HT1080 (cell line): ENCODE data around the gene IFI30. TPM values are rescaled to one million over a fixed set of nuclear protein-coding genes. Genes with fewer than 3 reads are reported as not detected.
"Not testable (repeated sequence)": the region's sequence is repeated elsewhere in the genome, so short reads cannot be mapped to it uniquely, and the experiment has no call there.

Source experiments
- DNase-seq: peaks from one replicate; pipeline ENCODE4 v3.0.0-alpha.2; 2015; ENCODE audit warnings: low read depth
- total RNA-seq: library from RNA; depleted of rRNA; stranded (reverse); fragments of >200 nt; shearing (Covaris generic); gene quantifications from 2 replicates; pipeline ENCODE4 v1.2.3, GENCODE V29; 2014

The IFI30 gene
- total RNA-seq, 1 experiment from 2014 or later = 1.5 TPM

DNA sequence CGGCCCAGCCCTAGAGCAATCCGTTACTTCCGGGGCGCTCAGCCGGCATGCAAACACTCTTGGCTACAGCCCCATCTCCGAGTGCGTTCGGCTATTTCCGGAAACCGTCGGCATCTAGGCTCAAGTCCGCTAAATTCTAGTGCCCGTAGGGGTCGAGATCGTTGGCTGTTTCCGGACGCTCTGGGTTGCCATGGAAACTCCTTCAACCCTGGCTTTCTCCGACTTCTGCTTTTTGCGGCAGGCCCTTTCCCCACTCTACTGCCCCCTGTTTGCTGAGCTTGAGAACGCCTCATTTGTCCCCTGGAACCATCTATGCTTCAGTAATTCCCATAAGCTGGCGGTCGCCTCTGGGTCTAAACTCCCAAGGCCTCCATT lies 21.2 kb upstream of the IFI30 start:
- DNase-seq = peak; percentile 97

DNA sequence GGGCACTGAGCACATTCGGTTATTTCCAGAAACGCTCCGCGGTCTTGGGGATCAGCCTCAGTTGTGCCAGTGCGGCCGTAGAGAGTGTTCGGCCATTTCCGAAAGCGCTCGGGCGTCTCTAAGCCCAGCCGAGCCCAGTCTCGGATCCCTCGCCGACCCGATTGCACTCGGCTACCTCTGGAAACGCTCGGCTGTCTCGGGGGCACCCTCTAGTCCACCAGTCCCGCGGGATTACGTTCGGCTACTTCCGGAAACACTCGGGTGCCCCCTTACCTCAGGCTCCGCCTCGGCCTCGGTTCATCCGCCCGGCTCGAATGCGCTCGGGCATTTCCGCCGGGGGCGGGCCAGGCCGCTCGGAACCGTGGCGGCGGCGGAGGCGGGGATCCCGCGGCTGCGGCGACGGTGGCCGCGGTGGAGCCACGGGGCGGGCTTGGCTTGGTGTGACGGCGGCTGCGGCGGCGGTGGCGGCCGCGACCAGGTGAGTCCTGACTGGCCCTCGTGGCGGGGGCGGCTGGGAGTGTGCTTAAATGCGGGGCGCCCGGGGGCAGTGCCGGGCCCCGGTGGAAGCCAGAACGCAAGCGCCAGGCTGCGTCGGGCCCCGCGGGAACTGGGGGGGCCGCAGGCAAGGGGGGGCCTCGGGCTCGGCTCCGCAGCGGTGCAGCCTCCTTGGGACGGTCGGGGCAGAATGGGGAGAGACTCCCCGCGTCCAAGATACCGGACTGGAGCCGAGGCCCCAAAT lies 20.6 kb upstream of the IFI30 start, which contains the start of gene PIK3R2:
Gene PIK3R2, plus strand, starts transcription at position 347 of the 739 bp plus-strand sequence. CDS start 2,717 bp downstream, outside the sequence.
- DNase-seq = peak; percentile 97

DNA sequence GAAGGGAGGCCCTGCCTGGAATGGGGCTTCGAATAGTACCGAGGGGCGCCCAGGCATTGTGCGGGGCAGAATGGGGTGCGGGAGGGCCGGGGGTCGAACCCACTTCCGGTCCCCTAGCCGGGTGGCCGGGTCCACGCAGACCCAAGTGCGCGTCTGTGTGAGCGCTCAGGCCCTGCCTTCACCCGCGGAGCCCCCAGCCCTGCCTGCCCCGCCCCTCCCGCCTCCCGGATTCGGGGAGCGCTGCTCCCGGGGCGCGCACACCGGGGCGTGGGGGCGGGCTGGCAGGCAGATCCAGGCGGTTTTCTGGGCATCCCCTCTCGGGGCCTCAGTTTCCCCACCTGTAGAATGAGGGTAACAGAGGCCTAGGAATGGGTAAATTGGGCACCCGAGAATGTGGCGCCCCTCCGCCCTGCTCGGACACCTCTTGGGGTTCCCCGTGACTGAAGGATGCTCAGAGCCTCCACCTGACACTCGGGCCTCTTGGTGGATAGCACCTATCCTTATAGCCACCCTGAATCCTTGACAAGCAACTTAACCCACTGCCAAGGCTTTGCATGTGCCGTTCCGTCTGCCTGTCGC lies 20.0 kb upstream of the IFI30 start:
- DNase-seq = no peak

DNA sequence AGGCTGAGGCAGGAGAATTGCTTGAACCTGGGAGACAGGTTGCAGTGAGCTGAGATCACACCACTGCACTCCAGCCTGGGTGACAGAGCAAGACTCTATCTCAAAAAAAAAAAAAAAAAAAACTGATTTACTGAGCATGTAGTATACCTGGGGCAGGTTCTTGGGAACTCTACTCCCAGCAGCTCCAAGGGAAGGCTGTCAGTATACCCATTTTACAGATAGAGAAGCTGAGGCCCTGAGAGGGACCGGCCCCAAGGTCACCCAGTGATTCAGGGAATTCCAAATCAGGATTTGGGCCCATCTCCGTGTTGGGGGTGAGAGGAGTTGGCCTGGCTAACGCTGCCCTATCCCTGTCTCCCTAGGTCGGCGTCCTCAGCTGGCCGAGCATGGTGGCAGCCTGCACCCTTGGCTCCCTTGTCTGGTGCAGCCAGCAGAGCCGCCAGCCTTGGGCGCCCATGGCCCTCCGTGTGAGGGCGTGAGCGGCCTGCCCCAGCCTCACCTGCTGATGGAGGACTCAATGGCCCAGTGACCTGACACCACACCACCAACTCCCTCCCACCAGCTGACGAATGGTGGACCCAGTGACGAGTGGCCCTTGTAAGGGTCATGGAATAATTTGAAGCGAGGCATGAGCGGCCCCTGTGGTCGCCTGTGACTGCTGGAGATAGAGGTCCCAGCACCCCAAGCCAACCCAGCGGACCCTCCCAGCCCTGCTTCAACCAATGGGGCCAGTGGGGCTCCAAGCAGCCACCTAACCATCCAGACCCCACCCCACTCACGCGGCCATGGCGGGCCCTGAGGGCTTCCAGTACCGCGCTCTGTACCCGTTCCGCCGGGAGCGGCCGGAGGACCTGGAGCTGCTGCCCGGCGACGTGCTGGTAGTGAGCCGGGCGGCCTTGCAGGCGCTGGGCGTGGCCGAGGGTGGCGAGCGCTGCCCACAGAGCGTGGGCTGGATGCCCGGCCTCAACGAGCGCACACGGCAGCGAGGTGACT lies 18.2 kb upstream of the IFI30 start:
- no peak for DNase-seq

DNA sequence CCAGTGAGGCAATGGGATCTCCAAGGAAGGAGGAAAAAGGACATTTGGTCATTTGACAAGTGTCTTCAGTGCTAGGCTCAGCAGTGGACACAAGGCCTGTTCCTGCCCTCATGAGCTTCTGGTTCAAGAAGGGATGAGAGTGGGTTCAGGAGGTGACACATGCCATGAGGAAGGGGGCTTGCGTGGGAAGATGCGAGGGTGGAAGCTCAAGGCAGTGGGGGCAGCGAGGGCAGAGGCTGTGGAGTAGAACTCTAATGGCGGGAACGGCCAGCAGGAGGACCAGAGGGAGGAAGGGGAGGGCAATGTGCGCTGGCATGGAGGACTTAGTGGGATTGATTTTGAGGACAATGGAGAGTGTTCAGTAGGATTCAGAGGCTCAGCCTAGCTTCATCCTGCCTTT lies 17.3 kb upstream of the IFI30 start:
- DNase-seq = no peak

DNA sequence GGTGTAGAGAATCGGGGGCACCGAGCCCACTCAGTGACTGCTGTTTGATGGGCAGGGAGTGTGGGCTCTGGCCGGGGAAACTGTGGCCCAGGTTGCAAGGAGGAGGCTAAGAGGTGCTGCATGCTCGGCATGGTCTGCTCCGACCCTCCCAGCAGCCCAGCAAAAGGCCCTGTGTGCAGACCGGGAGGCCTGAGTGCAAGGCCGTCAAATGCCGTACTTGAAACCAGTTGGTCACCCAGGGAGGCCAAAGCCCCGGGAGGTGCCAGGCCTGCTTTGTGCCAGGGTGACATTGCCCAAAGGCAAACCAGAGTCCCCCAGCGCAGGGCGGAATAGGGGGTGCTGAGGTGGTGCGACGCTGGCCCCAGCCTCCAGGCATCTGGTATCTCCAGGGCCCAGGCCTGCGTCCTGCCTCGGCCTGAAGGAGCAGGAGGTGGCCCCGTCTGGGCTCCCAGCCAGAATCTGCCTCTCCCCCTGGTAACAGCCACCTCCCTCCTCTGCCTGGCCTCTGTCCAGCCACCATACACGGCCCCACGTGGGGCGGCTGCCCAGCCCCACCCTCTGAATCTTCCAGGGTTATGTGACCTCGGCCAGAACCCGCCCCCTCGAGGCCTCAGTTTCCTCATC lies 16.7 kb upstream of the IFI30 start:
- peak; percentile 36 for DNase-seq

DNA sequence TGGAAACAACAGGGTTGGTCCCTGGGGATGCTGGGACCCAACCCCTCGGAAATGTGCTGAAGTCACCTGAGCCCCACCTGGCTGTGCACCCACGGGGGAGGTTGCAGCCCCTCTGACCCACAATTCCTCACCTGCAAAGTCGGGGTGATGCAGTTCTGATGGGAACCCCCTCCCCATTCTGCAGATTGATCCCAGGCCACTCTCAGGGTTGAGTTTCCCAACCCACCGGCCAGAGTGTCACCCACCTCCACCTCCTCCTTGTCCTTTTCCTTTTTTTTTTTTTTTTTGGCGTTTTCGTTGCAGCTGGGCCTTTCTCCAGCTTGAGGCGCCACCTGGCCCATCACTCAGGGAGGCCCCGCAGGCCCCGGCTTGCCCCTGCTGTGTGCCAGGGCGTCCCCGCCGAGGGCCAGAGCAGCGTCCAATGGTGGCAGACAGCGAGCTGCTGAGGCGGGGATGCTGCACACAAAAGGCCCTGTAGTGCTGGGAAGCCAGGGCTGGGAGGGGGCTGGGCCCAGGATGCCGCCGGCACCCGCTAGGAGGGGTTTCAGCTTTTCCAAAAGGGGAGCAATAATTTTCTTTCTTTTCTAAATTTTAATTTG lies 16.0 kb upstream of the IFI30 start:
- no peak for DNase-seq

DNA sequence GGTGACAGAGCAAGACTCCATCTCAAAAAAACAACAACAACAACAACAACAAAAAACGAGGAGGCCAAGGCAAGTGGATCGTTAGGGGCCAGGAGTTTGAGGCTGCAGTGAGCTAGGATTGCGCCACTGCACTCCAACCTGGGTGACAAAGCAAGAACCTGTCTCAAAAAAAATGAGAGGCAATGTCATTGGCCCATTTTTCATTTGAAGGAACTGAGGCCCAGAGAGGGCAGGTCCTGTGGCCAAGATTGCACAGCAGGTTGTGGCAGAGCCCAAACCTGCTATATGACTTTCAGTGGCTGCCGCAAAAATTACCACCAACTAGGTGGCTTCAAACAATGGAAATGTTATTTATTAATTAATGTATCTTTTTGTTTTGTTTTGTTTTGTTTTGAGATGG lies 15.1 kb upstream of the IFI30 start:
- DNase-seq = no peak

DNA sequence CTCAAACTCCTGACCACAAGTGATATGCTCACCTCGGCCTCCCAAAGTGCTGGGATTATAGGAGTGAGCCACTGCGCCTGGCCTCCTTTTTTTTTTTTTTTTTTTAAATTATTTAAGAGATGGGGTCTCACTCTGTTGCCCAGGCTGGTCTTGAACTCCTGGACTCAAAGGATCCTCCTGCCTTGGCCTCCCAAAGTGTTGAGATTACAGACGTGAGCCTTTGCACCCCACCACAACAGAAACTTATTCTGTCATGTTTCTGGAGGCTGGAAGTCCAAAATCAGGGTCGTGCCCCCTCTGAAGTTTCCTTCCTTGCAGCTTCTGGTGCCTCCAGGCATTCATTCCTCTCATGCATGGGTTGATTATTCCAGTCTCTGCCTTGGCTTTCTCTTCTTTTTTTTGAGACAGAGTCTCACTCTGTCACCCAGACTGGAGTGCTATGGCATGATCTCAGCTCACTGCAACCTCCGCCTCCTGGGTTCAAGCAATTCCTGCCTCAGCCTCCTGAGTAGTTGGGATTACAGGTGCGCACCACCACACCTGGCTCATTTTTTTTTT lies 14.5 kb upstream of the IFI30 start:
- not testable (repeated sequence) for DNase-seq

DNA sequence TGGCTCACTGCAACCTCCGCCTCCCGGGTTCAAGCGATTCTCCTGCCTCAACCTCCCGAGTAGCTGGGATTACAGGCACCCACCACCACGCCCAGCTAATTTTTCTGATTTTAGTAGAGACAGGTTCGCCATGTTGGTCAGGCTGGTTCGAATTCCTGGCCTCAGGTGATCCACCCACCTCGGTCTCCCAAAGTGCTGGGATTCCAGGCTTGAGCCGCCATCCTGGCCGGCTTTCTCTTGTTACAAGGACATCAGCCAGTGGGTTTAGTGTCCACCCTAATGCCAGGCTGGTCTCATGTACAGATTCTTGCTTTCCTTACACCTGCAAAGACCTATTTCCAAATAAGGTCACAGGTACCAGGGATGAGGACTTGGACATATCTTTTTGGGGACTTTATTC lies 13.8 kb upstream of the IFI30 start:
- no peak for DNase-seq

DNA sequence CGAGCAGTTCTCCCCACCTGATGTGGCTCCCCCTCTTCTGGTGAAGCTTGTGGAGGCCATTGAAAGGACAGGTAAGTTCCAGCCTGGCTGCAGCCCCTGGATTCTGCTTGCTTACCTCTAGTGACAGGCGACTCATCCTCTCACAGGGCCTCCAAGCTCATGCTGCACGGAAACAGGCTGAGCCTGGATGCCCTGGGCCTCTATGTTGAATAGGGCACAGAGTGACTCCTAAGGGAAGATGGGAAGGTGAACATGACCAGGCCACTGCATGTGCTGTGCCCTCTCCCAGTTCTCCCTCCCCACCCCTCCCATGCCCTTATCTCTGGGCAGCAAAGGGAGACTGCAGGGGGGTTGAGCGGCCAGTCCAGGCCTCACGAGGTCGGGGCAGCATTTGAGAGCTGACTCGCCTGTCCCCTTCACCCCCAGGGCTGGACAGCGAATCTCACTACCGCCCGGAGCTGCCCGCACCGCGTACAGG lies 13.1 kb upstream of the IFI30 start:
- DNase-seq = no peak

DNA sequence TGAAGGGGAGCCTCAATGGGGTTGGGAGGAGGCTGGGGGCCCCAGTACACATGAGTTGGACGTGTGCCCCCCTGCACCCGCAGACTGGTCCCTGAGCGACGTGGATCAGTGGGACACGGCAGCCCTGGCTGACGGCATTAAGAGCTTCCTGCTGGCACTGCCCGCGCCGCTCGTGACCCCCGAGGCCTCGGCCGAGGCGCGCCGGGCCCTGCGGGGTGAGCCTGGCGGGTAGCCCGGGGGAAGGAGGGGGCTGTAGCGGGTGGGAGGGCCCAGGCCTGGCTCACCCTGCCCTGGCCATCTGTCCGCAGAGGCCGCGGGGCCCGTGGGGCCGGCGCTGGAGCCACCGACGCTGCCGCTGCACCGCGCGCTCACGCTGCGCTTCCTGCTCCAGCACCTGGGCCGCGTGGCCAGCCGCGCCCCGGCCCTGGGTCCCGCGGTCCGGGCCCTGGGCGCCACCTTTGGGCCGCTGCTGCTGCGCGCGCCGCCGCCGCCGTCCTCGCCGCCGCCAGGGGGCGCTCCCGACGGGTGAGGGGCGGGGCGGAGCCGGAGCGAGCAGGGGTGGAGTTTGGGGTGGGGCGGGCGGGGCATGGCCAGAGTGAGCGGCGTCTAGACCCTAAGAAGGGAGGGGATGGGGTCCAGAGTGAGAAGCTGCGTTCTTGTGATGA lies 12.5 kb upstream of the IFI30 start:
- no peak for DNase-seq

DNA sequence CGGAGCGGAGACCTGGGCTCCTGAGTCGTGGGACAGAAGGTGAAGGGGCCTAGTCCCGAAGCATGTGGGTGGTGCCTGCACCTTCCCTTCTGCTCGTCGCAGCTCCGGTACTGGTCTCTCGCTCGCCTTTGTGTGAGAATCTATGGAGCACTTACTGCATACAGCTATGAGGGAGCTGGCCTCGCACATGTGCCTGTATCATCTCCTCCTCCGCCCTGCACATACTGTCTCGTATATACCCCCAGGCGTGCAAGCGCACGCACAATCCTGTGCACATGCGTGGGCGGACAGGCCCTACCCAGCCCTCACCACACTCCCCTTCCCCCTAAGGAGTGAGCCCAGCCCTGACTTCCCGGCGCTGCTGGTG lies 12.0 kb upstream of the IFI30 start:
- DNase-seq = no peak

DNA sequence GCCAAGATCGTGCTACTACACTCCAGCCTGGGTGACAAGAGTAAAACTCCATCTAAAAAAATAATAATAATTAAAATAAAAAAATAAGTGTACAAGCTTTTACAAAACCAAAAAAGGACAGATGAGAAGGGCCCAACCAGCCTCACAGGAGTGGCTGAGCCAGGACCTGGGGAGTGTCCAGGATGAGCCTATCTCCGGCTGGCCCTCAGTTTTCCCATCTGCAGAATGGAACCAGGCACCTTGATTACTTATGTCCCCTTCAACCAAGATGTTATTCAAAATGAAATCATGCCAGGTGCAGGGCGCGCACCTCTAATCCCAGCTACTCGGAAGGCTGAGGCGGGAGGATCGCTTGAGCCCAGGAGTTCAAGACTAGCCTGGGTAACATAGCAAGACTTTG lies 9.5 kb upstream of the IFI30 start:
- no peak for DNase-seq

DNA sequence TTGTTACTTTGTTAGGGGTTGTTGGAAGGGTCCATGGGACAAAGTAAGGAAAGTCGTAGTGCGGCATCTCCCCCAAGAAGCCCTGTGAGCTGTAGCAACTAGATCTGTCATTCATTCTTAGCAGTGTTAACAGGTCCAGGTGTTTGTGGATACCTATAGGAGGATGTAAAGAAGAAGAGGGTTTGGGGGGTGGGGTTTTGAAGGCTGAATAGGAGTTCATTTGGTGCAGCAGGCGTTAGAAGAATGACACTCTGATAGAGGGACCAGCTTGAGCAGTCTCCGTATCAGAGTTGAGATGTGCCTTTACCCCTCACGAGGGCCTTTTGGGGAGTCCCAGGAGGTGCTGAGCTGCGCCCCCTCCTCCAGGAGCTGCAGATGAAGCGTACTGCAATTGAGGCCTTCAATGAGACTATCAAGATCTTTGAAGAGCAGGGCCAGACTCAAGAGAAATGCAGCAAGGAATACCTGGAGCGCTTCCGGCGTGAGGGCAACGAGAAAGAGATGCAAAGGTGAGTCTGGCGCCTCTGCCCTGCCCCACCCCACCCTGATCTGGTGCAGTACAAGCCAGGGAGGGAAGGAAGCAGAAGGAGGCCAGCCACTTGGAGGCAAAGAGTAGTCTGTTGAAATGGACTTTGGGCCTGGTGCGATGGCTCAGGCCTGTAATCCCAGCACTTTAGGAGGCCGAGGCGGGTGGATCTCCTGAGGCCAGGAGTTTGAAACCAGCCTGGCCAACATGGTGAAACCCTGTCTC lies 7.6 kb upstream of the IFI30 start:
- no peak for DNase-seq

DNA sequence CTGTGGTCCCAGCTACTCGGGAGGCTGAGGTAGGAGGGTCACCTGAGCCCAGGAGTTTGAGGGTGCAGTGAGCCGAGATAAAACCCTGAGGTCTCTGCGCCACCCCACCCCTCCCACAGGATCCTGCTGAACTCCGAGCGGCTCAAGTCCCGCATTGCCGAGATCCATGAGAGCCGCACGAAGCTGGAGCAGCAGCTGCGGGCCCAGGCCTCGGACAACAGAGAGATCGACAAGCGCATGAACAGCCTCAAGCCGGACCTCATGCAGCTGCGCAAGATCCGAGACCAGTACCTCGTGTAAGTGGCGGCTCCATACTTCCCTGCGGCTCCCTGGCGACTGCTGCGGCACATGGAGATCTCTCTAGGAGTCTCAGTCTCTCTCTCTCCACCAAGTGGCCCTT lies 6.6 kb upstream of the IFI30 start:
- DNase-seq = no peak

DNA sequence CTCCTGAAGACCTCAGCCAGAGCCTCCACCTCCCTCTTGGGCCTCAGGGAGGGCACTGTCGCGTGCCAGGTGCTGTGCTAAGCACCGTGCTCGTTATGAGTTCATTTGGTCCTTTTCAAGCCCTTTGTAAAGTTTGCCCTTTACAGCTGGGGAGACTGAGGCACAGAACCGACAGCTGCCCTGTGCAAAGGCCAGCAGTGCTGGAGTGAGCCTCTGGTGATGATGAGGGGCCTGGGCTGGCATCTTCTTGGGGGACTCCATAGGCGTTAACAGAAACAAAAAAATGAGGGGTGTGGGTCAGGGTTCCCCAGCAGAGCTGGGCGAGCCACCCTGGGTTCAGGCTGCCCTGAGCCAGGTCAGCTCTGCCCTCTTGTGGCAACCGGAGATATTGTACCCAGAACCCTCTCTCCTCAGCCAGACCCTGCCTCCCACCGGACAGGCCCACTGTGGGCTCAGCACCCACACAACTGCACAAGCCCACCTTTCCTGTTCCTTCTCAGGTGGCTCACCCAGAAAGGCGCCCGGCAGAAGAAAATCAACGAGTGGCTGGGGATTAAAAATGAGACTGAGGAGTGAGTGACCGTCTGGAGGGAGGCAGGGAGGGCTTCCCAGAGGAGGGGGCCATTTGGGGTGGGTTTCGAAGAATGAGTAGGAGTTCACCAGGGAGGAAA lies 5.5 kb upstream of the IFI30 start:
- no peak for DNase-seq

DNA sequence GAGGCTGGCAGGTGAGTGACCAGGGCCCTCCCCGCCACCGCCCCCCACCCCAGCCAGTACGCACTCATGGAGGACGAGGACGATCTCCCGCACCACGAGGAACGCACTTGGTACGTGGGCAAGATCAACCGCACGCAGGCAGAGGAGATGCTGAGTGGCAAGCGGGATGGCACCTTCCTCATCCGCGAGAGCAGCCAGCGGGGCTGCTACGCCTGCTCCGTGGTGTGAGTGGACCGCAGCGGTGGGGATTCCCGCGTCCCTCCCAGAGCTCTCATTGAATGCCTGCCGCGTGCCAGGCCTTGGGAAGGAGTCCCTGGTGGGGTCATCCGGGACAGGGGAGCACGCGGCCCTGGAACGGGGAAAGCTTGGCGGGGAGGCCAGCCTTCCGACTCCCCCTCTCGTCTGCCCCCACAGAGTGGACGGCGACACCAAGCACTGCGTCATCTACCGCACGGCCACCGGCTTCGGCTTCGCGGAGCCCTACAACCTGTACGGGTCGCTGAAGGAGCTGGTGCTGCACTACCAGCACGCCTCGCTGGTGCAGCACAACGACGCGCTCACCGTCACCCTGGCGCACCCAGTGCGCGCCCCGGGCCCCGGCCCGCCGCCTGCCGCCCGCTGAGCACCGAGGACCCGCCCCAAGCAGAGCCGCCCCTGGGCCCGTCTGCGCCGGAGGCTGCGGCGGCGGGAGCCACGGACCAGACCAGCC lies 4.8 kb upstream of the IFI30 start:
- no peak for DNase-seq
